ENCODE data around the gene ZNF541. TPM values are rescaled to one million over a fixed set of nuclear protein-coding genes. Genes with fewer than 3 reads are reported as not detected.
A peak's percentile ranks its signal among the peaks of the same experiment; 100 is the strongest.

The ZNF541 gene
- polyA plus RNA-seq, 1 donor from 2014 or later = not detected

DNA sequence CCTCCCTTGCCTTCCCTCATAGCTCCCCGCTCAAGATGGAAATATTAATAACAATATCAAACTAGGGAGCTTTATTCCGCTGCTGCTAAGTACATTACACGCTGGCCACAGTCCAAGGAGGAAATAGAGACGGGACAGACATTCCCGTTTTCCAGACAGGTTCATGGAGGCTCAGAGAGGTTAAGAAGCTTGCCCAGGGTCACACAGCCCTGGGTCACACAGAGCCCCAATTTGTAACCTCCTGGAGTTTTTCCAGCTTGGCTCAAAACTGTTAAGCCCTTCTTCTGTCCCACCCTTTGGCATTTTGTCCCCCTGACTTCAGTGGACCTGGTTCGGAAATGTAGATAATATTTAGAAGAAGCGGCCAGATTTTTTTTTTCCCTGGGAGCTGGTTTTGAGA lies 38.0 kb upstream of the ZNF541 start:
- Histone ChIP-seq H3K27me3 (ENCODE audit: insufficient read depth, low read depth, low read length) (no peaks in the 10 kb centered on the region), H3K9me2 (ENCODE audit: insufficient read depth, low read length) (no peaks in the 10 kb centered on the region), H4K20me1 (ENCODE audit: insufficient read depth) (no peaks in the 10 kb centered on the region), H3F3A (ENCODE audit: insufficient read depth, low read length, poor library complexity, severe bottlenecking) (no peaks in the 10 kb centered on the region), H3K9ac (ENCODE audit: low read length) (peak overlapping the region; percentile 98), H3K4me2 (ENCODE audit: low read length) (peak overlapping the region; percentile 95), H2AFZ (ENCODE audit: low read depth, low read length) (no peak overlapping the region), H3K4me3 (ENCODE audit: low read length) (peak overlapping the region; percentile 100), H3K79me2 (replicated peaks; ENCODE audit: insufficient read depth, low read length) (peaks cover 64% of the 10 kb centered on the region), H3K9me3 (ENCODE audit: low read length) (no peaks in the 10 kb centered on the region), H3K36me3 (ENCODE audit: insufficient read depth, low read length) (no peaks in the 10 kb centered on the region), H3K27ac (ENCODE audit: low read length) (peak overlapping the region; percentile 98)
- TF ChIP-seq, protein P1, sequence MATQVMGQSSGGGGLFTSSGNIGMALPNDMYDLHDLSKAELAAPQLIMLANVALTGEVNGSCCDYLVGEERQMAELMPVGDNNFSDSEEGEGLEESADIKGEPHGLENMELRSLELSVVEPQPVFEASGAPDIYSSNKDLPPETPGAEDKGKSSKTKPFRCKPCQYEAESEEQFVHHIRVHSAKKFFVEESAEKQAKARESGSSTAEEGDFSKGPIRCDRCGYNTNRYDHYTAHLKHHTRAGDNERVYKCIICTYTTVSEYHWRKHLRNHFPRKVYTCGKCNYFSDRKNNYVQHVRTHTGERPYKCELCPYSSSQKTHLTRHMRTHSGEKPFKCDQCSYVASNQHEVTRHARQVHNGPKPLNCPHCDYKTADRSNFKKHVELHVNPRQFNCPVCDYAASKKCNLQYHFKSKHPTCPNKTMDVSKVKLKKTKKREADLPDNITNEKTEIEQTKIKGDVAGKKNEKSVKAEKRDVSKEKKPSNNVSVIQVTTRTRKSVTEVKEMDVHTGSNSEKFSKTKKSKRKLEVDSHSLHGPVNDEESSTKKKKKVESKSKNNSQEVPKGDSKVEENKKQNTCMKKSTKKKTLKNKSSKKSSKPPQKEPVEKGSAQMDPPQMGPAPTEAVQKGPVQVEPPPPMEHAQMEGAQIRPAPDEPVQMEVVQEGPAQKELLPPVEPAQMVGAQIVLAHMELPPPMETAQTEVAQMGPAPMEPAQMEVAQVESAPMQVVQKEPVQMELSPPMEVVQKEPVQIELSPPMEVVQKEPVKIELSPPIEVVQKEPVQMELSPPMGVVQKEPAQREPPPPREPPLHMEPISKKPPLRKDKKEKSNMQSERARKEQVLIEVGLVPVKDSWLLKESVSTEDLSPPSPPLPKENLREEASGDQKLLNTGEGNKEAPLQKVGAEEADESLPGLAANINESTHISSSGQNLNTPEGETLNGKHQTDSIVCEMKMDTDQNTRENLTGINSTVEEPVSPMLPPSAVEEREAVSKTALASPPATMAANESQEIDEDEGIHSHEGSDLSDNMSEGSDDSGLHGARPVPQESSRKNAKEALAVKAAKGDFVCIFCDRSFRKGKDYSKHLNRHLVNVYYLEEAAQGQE (IDR thresholded peaks at IDR 0.05; ENCODE audit: borderline replicate concordance) = no peak
- no peak for TF ChIP-seq MXI1 (conservative IDR thresholded peaks at IDR 0.05; ENCODE audit: poor library complexity, severe bottlenecking)
- TF ChIP-seq EP300 (conservative IDR thresholded peaks at IDR 0.05; ENCODE audit: poor library complexity, severe bottlenecking) = no peak

DNA sequence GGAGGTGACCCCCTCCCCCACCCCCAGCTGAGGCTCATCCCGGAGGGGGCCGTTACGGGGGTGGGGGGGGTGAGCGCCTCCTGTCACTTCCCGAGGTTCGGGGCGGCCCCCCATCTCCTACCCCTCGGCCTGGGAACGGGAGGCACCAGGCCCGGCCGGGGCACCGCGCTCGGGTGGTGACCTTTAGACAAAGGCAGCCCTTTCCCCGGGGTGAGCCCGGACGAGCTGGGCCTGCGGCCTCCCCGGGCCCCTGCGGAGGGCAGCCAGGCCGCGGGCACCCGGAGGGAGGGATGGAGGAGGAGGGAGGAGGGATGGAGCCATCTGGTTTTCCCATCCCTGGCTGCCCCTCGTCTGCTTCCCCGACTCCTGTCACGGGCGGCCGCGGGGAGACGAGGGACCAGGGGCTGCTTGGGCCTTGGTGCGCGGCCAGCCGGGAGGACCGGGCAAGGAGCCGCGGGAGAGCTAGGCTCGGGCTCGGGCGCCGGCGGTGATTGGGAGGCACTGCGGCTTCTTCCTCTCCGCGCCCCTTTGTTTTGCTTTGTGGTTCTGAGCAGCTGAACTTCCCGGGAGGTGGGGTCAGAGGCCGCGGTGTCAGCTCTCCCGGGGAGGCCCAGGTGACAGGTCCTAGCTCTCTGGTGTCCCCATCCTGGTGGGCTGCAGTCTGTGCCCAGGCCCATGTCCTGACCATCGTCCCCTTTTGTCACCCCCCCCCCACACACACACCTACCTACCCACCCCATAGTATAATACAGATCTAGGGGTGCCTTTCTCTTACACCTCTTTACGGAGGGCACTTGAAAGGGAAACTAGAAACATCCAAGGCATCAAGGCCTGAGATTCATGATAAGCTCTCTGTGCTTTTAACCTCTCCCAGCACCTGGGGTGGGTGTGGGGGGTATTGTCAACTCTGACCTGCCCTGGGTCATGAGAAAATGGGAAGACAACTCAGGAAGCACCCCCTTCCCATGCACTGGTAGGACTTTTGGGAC lies 37.3 kb upstream of the ZNF541 start:
- Histone ChIP-seq H3K27me3 (ENCODE audit: insufficient read depth, low read depth, low read length) (no peaks in the 10 kb centered on the region), H3K9ac (ENCODE audit: low read length) (peak overlapping the region; percentile 98), H3K36me3 (ENCODE audit: insufficient read depth, low read length) (no peaks in the 10 kb centered on the region), H3K9me3 (ENCODE audit: low read length) (no peaks in the 10 kb centered on the region), H3F3A (ENCODE audit: insufficient read depth, low read length, poor library complexity, severe bottlenecking) (no peaks in the 10 kb centered on the region), H3K4me2 (ENCODE audit: low read length) (peak overlapping the region; percentile 95), H4K20me1 (ENCODE audit: insufficient read depth) (no peaks in the 10 kb centered on the region), H3K9me2 (ENCODE audit: insufficient read depth, low read length) (no peaks in the 10 kb centered on the region), H3K27ac (ENCODE audit: low read length) (peak overlapping the region; percentile 98), H3K79me2 (replicated peaks; ENCODE audit: insufficient read depth, low read length) (peaks cover 57% of the 10 kb centered on the region), H3K4me3 (ENCODE audit: low read length) (peak overlapping the region; percentile 100), H2AFZ (ENCODE audit: low read depth, low read length) (peak overlapping the region; percentile 48)
- TF ChIP-seq, protein P1 (IDR thresholded peaks at IDR 0.05; ENCODE audit: borderline replicate concordance) = peak; percentile 60
- TF ChIP-seq EP300 (conservative IDR thresholded peaks at IDR 0.05; ENCODE audit: poor library complexity, severe bottlenecking) (no peak), MXI1 (conservative IDR thresholded peaks at IDR 0.05; ENCODE audit: poor library complexity, severe bottlenecking) (peak; percentile 6), TAF1 (IDR thresholded peaks at IDR 0.05; ENCODE audit: low read depth) (peak; percentile 75), POLR2AphosphoS5 (IDR thresholded peaks at IDR 0.05) (peak; percentile 37), SMC3 (conservative IDR thresholded peaks at IDR 0.05; ENCODE audit: poor library complexity) (no peak)

Measured in neural cell (in vitro differentiated cells).